Upper lobe of left lung (tissue), 6 donors: ENCODE data around the gene GLRX2. TPM values are rescaled to one million over a fixed set of nuclear protein-coding genes. Genes with fewer than 3 reads are reported as not detected.
"Not testable (repeated sequence)": the region's sequence is repeated elsewhere in the genome, so short reads cannot be mapped to it uniquely, and the experiment has no call there.

Experiments
- ATAC-seq, 2 donors: fragments of 200-7000 bp; cut with Tn5 transposase; one replicate each; pipeline ENCODE4 v1.9.1; 2022; ENCODE audit warnings: mild to moderate bottlenecking in 2 of 2, moderate library complexity in 2 of 2; ENCODE audit not compliant: low FRiP score in 2 of 2
- DNase-seq, 2 donors: peaks; one replicate each; pipeline ENCODE4 v3.0.0-alpha.2; 2019 to 2020
- H3K27ac ChIP-seq, 4 donors: fragments of 200-600 bp; sonication (generic); one replicate each; pipeline ENCODE4 v1.5.1; 2016 to 2019
- H3K27me3 ChIP-seq, 4 donors: fragments of 200-600 bp; sonication (generic); one replicate each; pipeline ENCODE4 v1.5.1; 2017 to 2019
- H3K36me3 ChIP-seq, 4 donors: fragments of 200-600 bp; sonication (generic); one replicate each; pipeline ENCODE4 v1.5.1; 2016 to 2019
- H3K4me1 ChIP-seq, 4 donors: fragments of 200-600 bp; sonication (generic); one replicate each; pipeline ENCODE4 v1.5.1; 2018 to 2019
- H3K4me3 ChIP-seq, 4 donors: fragments of 200-600 bp; sonication (generic); one replicate each; pipeline ENCODE4 v1.5.1; 2017 to 2019; ENCODE audit warnings: mild to moderate bottlenecking in 2 of 4, moderate library complexity in 1 of 4
- H3K9me3 ChIP-seq, 4 donors: fragments of 200-600 bp; sonication (generic); one replicate each; pipeline ENCODE4 v1.5.1; 2018 to 2019
- CTCF ChIP-seq, 6 experiments: fragments of 450-650 bp in 4 of 6; fragments of 200-600 bp in 2 of 6; sonication (generic) in 2 of 6; IDR thresholded peaks; one replicate each; pipeline ENCODE4 v1.5.1; 2016 to 2019; ENCODE audit warnings: antibody characterized with exemption in 6 of 6
- EP300 ChIP-seq, 4 donors: sonication (generic); formaldehyde crosslinking; IDR thresholded peaks; one replicate each; pipeline ENCODE4 v1.5.1; 2017; ENCODE audit warnings: antibody characterized with exemption in 4 of 4, control low read depth in 2 of 4
- POLR2A ChIP-seq, 4 donors: fragments of 450-650 bp; IDR thresholded peaks; one replicate each; pipeline ENCODE4 v1.5.1; 2016 to 2017; ENCODE audit warnings: antibody characterized with exemption in 4 of 4, mild to moderate bottlenecking in 2 of 4
- POLR2AphosphoS5 ChIP-seq, 2 donors: sonication (generic); formaldehyde crosslinking; IDR thresholded peaks; one replicate each; pipeline ENCODE4 v1.5.1; 2017; ENCODE audit warnings: antibody characterized with exemption in 2 of 2
- WGBS, 2 donors: methylation state at CpG; one replicate each; pipeline ENCODE4 v1.1.5; 2017 to 2018; 5-methylcytosine and 5-hydroxymethylcytosine counted together
- small RNA-seq, 4 donors: library from RNA; depleted of rRNA; stranded (forward); fragments of <200 nt; gene quantifications; one replicate each; pipeline ENCODE3, GENCODE V24; 2016
- total RNA-seq, 6 donors: library from RNA; depleted of rRNA in 4 of 6; stranded (reverse); fragments of >200 nt in 4 of 6; gene quantifications; one replicate each; pipeline versions ENCODE4 v1.1.0 to v1.2.1, GENCODE V29; 2016 to 2021
- donor health status: DM: no; HTN: no; CAD: no; lungs with moderate emphysema.
- donor health status: DM: no; HTN: yes; CAD: no; lungs with severe emphysema.

GLRX2 gene
- total RNA-seq, 6 donors from 2014 or later: 1.4 to 18.6 (median 6.6) TPM

DNA sequence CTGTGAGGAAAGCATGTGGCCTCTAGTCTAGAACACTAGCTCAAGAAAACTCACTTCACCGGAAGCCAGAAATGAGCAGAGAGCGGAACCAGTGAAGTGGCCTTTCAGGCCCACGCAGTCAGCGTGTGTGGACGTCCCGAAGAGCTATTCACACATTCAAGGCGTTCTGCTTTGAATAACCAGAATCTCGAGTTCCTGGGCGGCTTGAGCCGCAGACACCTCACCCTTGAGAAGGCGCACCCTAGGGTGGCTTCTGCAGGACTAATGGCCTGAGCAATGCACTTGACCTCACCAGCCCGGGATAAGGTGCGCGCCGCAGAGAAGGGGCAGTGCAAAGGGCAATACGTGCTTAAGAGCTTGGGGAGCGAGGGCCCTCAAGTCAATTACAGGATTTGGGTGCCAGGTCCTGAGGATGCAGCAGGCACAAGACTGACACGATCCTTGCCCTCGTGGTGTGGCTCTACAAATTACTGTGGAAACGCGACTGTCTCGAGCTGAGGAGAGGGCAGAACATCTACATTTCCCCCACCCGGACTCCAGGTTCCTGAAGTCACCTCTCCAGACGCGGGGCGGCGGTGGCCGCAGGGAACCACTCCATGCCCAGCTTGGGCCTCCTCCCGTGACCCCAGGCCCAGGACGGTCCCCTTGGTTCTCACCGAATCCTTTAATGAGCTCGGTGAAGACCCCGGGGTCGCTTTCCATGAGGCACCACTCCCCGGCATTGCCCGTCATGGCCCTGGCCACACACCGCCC, 46.5 kb downstream of the GLRX2 start:
- H3K4me3 ChIP-seq: peak overlapping the region; percentile 66 to 87 (median 70)
- WGBS, 2 donors: 0 to 1% methylated on average over 15 to 35 of the region's 37 CpGs
- DNase-seq (peak in 1 of 2 donors; percentile 75), ATAC-seq (peak; percentile 63 to 85)
- H3K27me3 ChIP-seq: no peaks in the 10 kb centered on the region
- H3K4me1 ChIP-seq: peaks cover 27 to 31% (median 28%) of the 10 kb centered on the region in 4 donors
- H3K27ac ChIP-seq: peak overlapping the region; percentile 94 to 97 (median 96)
- no peaks in the 10 kb centered on the region for H3K36me3 ChIP-seq
- H3K9me3 ChIP-seq: no peaks in the 10 kb centered on the region
- TF ChIP-seq EP300 (IDR thresholded peaks at IDR 0.05): no peak
- peak in 1 of 2 donors; percentile 14 for TF ChIP-seq POLR2AphosphoS5 (IDR thresholded peaks at IDR 0.05)
- peak in 1 of 4 donors; percentile 45 for TF ChIP-seq POLR2A (IDR thresholded peaks at IDR 0.05)
- TF ChIP-seq CTCF (IDR thresholded peaks at IDR 0.05): peak in 1 of 6 experiments; percentile 11

DNA sequence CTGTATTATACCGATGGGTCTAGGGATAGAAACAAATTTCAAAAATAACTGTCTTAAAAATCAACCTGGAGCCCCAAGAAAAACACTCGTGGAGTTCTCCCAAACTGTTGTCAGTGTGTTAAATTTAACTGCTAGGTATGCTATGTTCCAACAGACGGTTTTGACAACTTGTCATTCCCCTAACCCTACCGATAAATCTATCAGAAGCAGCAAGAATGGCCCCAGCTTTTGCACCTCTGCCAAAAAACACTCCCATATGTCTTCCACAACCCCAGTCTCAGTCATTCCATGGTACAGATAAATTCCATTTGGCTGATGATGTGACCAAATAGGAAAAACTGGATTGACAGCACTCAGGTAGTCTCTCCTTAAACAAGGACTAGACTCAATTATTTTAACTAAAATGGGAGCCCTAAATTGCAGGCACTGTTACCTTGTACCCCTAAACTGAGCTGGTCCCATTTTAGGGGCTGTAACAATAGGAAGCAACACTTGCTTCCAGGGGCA, 51.0 kb downstream of the GLRX2 start:
- ATAC-seq (no peak), DNase-seq (no peak)
- Histone ChIP-seq H3K36me3 (peaks cover 0 to 19% (median 2%) of the 10 kb centered on the region in 4 donors), H3K4me3 (no peak overlapping the region), H3K27ac (no peak overlapping the region), H3K4me1 (peaks cover 11 to 13% (median 13%) of the 10 kb centered on the region in 4 donors), H3K9me3 (no peaks in the 10 kb centered on the region), H3K27me3 (no peaks in the 10 kb centered on the region)
- 86 to 95% methylated on average over 4 of the region's 4 CpGs for WGBS, 2 donors
- no peak for TF ChIP-seq EP300 (IDR thresholded peaks at IDR 0.05)
- no peak for TF ChIP-seq CTCF (IDR thresholded peaks at IDR 0.05)

DNA sequence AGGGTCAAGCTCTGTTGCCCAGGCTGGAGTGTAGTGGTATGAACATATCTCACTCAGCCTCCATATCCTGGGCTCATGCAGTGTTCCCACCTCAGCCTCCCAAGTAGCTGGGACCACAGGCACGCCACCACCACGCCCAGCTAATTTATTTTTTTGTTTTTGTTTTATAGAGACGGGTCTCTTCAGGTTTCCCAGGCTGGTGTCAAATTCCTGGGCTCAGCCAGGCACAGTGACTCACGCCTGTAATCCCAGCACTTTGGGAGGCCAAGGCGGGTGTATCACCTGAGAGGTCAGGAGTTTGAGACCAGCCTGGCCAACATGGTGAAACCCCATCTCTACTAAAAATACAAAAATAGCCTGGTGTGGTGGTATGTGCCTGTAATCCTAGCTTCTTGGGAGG, 56.3 kb downstream of the GLRX2 start:
- H3K9me3 ChIP-seq, H3K27me3 ChIP-seq, ATAC-seq, H3K4me1 ChIP-seq, H3K4me3 ChIP-seq, DNase-seq: not testable (repeated sequence)
- 89 to 97% methylated on average over 5 of the region's 5 CpGs for WGBS, 2 donors
- H3K36me3 ChIP-seq: peaks cover 0 to 46% (median 9%) of the 10 kb centered on the region in 4 donors
- H3K27ac ChIP-seq: peak overlapping the region in 1 of 4 donors; percentile 23

Small RNA genes lying within 50 kb of the gene (small RNA-seq; reads per million reads assigned to genes)
- gene MIR1278 (0 reads per million in 4 donors), gene SCARNA18B (0 reads per million in 4 donors)

Other genes with a start within 250 kb of the GLRX2 start
- 10 to 100 TPM; 24.9 to 49.8 (median 36.4) TPM for gene UCHL5, start 46.1 kb downstream of the GLRX2 start, total RNA-seq
- 100 to 1,000 TPM in 2 of 6 donors, 10 to 100 TPM in 4; 49.5 to 131 (median 72.0) TPM for gene RO60, start 45.8 kb downstream of the GLRX2 start, total RNA-seq
- gene CDC73, start 16.6 kb upstream of the GLRX2 start, total RNA-seq: 10 to 100 TPM; 35.1 to 77.5 (median 47.5) TPM
- 1 to 10 TPM in 4 of 6 donors, under 1 TPM in 2; 0.44 to 3.3 (median 1.5) TPM for gene B3GALT2, start 81.2 kb upstream of the GLRX2 start, total RNA-seq